Cardiac muscle cell (in vitro differentiated cells and primary cell): ENCODE results near the gene AURKAIP1. TPM values are rescaled to one million over a fixed set of nuclear protein-coding genes. Genes with fewer than 3 reads are reported as not detected.
A peak's percentile ranks its signal among the peaks of the same experiment; 100 is the strongest.

Experiments
- DNase-seq, 2 donors: peaks; one replicate each; pipeline versions ENCODE4 v3.0.0 to v3.0.0-alpha.2; 2010 to 2017; ENCODE audit warnings: low read depth in 1 of 2, low spot score in 1 of 2
- H3K27ac ChIP-seq: fragments of 200-600 bp; sonication (generic); 2 replicates; pipeline ENCODE4 v1.5.1; 2016
- H3K27me3 ChIP-seq: fragments of 200-600 bp; sonication (generic); 2 replicates; pipeline ENCODE4 v1.6.0; 2016; ENCODE audit warnings: control low read depth
- H3K36me3 ChIP-seq: fragments of 200-600 bp; sonication (generic); 2 replicates; pipeline ENCODE4 v1.5.1; 2016; ENCODE audit warnings: control low read depth
- H3K4me1 ChIP-seq: fragments of 200-600 bp; sonication (generic); 2 replicates; pipeline ENCODE4 v1.8.1; 2017; ENCODE audit warnings: low read depth, mild to moderate bottlenecking, mixed run types
- H3K4me3 ChIP-seq: fragments of 200-600 bp; sonication (generic); 2 replicates; pipeline ENCODE4 v1.5.1; 2016; ENCODE audit warnings: mild to moderate bottlenecking
- H3K9me3 ChIP-seq: fragments of 200-600 bp; sonication (generic); 2 replicates; pipeline ENCODE4 v1.5.1; 2017; ENCODE audit warnings: low read depth, mild to moderate bottlenecking, control low read depth
- polyA plus RNA-seq: library from polyadenylated mRNA; unstranded; fragments of >200 nt; fragmentation: Nextera tagmentation; extraction: Ambion mirVana; gene quantifications from 2 replicates; pipeline ENCODE4 v1.2.1, GENCODE V29; 2016
- total RNA-seq: library from RNA; depleted of rRNA; stranded (reverse); fragments of >200 nt; gene quantifications from 2 replicates; pipeline ENCODE4 v1.2.3, GENCODE V29; 2016
- TF ChIP-seq, protein P1 (sequence below): IDR thresholded peaks from 2 replicates; pipeline ENCODE4 v1.5.1; 2012; ENCODE audit warnings: low read depth, mild to moderate bottlenecking, low read length

The AURKAIP1 gene
- total and polyA plus RNA-seq, 2 experiments from 2014 or later: 235 to 305 TPM

DNA sequence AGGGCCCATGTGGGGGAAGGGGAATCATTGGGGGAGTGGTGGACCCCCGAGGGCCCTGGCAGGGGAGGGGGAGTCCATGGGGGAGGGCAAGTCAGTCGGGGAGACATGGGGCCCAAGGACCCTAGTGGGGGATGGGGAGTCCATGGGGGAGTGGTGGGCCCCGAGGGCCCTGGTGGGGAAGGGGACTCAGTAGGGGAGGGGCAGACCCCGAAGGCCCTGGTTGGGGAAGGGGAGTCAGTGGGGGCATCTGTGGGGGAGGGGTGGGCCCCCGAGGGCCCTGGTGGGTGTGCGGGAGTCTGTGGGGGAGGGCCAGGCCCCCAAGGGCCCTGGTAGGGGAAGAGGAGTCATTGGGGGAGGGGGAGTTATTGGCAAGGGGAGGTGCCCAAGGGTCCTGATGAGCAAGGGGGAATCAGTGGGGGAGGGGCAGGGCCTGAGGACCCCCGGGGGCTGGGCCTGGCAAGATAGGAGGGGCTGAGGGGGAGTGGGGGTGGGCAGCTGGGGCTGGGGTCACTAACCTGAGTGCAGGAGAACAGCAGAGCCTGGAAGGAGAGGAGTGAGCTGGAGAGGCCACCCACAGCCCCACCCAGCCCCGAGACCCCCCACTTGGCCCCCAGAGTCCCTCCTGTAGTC lies 18.7 kb downstream of the AURKAIP1 start:
- TF ChIP-seq, protein P1, sequence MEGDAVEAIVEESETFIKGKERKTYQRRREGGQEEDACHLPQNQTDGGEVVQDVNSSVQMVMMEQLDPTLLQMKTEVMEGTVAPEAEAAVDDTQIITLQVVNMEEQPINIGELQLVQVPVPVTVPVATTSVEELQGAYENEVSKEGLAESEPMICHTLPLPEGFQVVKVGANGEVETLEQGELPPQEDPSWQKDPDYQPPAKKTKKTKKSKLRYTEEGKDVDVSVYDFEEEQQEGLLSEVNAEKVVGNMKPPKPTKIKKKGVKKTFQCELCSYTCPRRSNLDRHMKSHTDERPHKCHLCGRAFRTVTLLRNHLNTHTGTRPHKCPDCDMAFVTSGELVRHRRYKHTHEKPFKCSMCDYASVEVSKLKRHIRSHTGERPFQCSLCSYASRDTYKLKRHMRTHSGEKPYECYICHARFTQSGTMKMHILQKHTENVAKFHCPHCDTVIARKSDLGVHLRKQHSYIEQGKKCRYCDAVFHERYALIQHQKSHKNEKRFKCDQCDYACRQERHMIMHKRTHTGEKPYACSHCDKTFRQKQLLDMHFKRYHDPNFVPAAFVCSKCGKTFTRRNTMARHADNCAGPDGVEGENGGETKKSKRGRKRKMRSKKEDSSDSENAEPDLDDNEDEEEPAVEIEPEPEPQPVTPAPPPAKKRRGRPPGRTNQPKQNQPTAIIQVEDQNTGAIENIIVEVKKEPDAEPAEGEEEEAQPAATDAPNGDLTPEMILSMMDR: no peak
- Histone ChIP-seq H3K27ac (no peak overlapping the region), H3K4me3 (no peak overlapping the region), H3K9me3 (no peaks in the 10 kb centered on the region), H3K36me3 (no peaks in the 10 kb centered on the region), H3K4me1 (peaks cover 40% of the 10 kb centered on the region), H3K27me3 (peaks cover 12% of the 10 kb centered on the region)
- no peak for DNase-seq

DNA sequence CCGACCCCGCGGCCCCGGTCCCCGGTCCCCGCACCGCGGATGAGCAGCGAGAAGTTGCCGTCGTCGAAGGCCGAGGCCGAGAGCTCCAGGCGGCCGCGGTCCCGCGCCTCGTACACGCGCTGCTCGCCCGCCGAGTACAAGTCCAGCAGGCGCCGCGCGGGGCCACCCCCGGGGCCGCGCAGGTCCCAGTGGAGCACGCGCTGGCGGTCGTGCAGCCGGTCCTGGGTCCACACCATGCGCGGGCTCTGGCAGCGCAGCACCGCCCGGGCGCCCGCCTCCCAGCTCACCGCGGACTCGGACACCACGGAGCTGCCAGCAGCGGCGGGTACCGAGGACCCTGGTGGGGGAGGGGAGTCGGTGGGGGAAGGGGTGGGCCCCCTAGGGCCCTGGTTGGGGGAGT lies 19.6 kb downstream of the AURKAIP1 start:
- Histone ChIP-seq H3K36me3 (no peaks in the 10 kb centered on the region), H3K4me1 (peaks cover 34% of the 10 kb centered on the region), H3K27ac (no peak overlapping the region), H3K9me3 (no peaks in the 10 kb centered on the region), H3K4me3 (peak overlapping the region; percentile 7), H3K27me3 (peaks cover 12% of the 10 kb centered on the region)
- TF ChIP-seq, protein P1: no peak
- DNase-seq: peak; percentile 28 to 50

DNA sequence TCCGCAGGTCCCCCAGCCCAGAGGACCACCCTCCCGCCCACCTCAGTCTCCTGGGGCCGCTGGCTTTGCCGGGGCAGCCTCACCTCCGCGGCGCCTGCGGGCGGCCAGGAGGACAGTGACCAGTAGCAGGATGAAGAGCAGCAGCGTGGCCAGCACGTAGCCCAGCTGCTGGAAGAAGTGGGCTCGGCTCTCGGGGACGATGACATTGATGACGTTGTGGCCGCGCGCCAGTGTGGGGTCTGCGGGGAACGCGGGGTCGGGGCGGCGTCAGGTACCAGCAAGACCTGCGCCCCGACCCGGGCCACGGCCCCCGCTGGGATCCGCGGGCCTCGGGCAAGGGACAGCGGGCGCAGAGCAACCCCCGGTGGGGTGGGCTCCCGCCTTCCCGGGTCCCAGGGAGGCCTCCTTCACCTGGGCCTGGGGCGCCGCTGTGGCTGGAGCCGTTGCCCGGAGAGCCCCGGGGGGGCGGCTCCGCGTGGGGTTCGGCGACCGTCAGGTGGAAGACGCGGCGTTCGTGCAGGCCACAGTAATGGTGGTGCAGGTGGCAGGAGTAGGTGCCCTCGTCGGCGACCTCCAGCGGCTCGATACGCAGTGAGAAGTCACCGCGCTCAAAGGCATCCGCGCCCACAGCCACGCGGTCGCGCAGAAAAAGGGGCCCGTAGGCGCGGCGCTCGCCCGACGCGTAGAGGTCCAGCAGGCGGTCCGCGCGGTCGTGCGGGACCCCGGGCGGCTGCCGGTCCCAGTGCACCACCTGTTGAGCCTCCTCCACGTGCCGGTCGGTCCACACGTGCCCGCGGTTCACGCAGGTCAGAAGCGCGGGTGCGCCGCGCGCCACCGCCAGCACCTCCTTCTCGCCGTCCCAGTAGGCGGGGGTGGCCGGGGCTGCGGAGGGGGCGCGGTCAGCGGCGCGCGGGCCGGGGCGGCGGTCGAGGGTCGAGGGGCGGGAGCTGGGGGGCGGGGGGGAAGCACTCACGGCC lies 20.4 kb downstream of the AURKAIP1 start:
- no peaks in the 10 kb centered on the region for H3K36me3 ChIP-seq
- no peak overlapping the region for H3K27ac ChIP-seq
- DNase-seq: no peak
- TF ChIP-seq, protein P1: no peak
- H3K4me1 ChIP-seq: peaks cover 25% of the 10 kb centered on the region
- peak overlapping the region; percentile 7 for H3K4me3 ChIP-seq
- no peaks in the 10 kb centered on the region for H3K9me3 ChIP-seq
- peaks cover 12% of the 10 kb centered on the region for H3K27me3 ChIP-seq

DNA sequence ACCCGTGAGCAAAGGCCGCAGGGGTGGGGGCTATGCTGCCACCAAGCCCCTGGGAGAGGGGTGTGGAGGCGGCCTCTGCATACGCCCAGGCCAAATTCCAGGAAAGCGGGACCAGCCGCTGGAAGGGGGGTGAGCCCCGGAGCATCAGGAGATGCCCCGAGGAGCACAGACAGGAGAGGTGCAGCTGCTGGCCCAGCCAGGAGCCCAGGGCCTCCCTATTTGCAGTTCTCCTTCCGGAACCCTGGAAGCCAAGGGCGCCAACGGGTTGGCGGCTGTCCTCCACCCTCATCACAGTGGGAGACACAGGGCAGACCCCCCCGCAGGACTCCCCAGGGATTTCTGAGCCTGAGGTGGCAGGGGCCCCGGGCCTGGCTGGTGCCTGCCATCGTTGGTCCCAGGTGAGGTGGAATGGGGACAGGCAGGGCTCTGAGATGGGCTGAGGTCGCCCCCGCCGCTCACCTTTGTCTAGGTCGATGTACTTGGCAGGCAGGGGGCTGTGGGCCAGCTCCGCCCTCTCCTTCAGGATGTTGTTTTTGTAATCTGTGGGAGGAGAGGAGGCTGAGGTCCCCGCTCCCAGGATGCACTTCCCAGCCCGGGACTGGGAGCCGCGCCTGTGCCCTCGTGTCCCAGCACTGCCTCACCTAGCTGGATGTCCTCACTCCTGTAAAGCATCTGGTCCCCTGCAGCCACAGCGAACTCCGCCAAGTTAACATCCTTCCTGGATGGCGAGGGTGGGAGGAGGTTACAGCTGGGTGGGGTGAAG lies 21.4 kb downstream of the AURKAIP1 start:
- DNase-seq: no peak
- no peaks in the 10 kb centered on the region for H3K9me3 ChIP-seq
- no peak overlapping the region for H3K27ac ChIP-seq
- peaks cover 19% of the 10 kb centered on the region for H3K4me1 ChIP-seq
- peaks cover 12% of the 10 kb centered on the region for H3K27me3 ChIP-seq
- H3K36me3 ChIP-seq: no peaks in the 10 kb centered on the region
- TF ChIP-seq, protein P1: no peak
- H3K4me3 ChIP-seq: no peak overlapping the region

DNA sequence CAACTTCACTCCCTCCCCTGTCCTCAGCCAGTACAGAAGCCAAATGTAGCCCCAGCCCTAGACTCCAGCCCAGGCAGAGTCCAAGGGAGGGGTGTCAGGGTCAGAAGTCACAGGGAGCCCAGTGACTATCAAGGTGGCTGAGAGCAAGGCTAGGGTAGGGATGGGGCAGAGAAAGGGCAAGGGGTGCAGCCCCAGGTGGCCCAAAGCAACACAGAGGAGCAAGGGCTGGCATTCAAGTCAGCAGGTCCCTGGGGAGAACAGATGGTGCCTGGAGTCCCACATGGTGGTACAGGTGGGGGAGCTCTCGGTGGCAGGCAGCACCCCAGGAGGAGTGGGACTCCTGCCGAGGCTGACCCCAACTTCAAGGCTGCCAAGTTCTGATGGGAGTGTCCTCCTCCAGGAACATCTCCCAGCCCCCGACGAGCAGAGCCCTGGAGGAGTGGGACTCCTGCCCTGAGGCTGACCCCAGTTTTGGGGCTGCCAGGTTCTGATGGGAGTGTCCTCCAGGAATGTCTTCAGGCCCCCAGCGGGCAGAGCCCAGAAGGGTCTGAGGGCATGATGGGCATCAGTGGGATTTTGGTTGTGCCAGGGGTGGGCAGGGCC lies 22.1 kb downstream of the AURKAIP1 start:
- no peak for DNase-seq
- H3K27me3 ChIP-seq: peaks cover 12% of the 10 kb centered on the region

More for the DNA sequence above, 22.1 kb downstream of the AURKAIP1 start:
- TF ChIP-seq, protein P1: no peak
- peaks cover 12% of the 10 kb centered on the region for H3K4me1 ChIP-seq
- no peak overlapping the region for H3K27ac ChIP-seq
- no peak overlapping the region for H3K4me3 ChIP-seq
- H3K9me3 ChIP-seq: no peaks in the 10 kb centered on the region
- no peaks in the 10 kb centered on the region for H3K36me3 ChIP-seq
